HepG2 (cell line): ENCODE results near the gene RSPH4A. TPM values are rescaled to one million over a fixed set of nuclear protein-coding genes. Genes with fewer than 3 reads are reported as not detected.
A peak's percentile ranks its signal among the peaks of the same experiment; 100 is the strongest.

Experiments used
- ATM ChIP-seq: fragments of 450-650 bp; IDR thresholded peaks from 2 replicates; pipeline ENCODE4 v1.7.1; 2017; ENCODE audit warnings: mild to moderate bottlenecking, borderline replicate concordance
- CC2D1A ChIP-seq: sonication (generic); formaldehyde crosslinking; IDR thresholded peaks from 2 replicates; pipeline ENCODE4 v1.8.1; 2023; ENCODE audit warnings: mild to moderate bottlenecking, missing genetic modification reagents
- CREBL2 ChIP-seq: sonication (generic); formaldehyde crosslinking; IDR thresholded peaks from 2 replicates; pipeline ENCODE4 v1.8.1; 2023; ENCODE audit warnings: missing genetic modification reagents, mild to moderate bottlenecking, borderline replicate concordance
- DNMT1 ChIP-seq: sonication (generic); formaldehyde crosslinking; IDR thresholded peaks from 2 replicates; pipeline ENCODE4 v1.5.1; 2020; ENCODE audit warnings: mild to moderate bottlenecking, missing genetic modification reagents
- E2F5 ChIP-seq: sonication (generic); formaldehyde crosslinking; conservative IDR thresholded peaks from 2 replicates; pipeline ENCODE4 v1.4.0; 2020; ENCODE audit warnings: missing genetic modification reagents
- IKZF4 ChIP-seq: sonication (generic); formaldehyde crosslinking; IDR thresholded peaks from 2 replicates; pipeline ENCODE4 v1.5.1; 2020; ENCODE audit warnings: borderline replicate concordance, mild to moderate bottlenecking, low read depth, missing genetic modification reagents; ENCODE audit errors: not compliant biosample characterization
- KMT2A ChIP-seq: sonication (generic); formaldehyde crosslinking; IDR thresholded peaks from 2 replicates; pipeline ENCODE4 v1.4.0; 2020; ENCODE audit warnings: missing genetic modification reagents
- MLXIP ChIP-seq: sonication (generic); formaldehyde crosslinking; IDR thresholded peaks from 2 replicates; pipeline ENCODE4 v1.9.0; 2021; ENCODE audit warnings: missing genetic modification reagents, borderline replicate concordance
- NR2C2 ChIP-seq: sonication (generic); formaldehyde crosslinking; IDR thresholded peaks from 2 replicates; pipeline ENCODE4 v1.4.0; 2020; ENCODE audit warnings: missing genetic modification reagents, mild to moderate bottlenecking, moderate library complexity, borderline replicate concordance
- SNAPC4 ChIP-seq: sonication (generic); formaldehyde crosslinking; IDR thresholded peaks from 2 replicates; pipeline ENCODE4 v1.4.0; 2020; ENCODE audit warnings: mild to moderate bottlenecking, missing genetic modification reagents
- SOX5 ChIP-seq: IDR thresholded peaks from 2 replicates; pipeline ENCODE4 v1.6.1; 2016; ENCODE audit warnings: borderline replicate concordance
- SUZ12 ChIP-seq: fragments of 150-350 bp; IDR thresholded peaks from 2 replicates; pipeline ENCODE4 v1.6.1; 2014; ENCODE audit warnings: low read depth, low read length
- WIZ ChIP-seq: sonication (generic); formaldehyde crosslinking; IDR thresholded peaks from 2 replicates; pipeline ENCODE4 v1.5.1; 2020; ENCODE audit warnings: mild to moderate bottlenecking, missing genetic modification reagents
- ZFP82 ChIP-seq: sonication (generic); formaldehyde crosslinking; IDR thresholded peaks from 2 replicates; pipeline ENCODE4 v1.5.1; 2020; ENCODE audit warnings: mild to moderate bottlenecking, missing genetic modification reagents, borderline replicate concordance
- ZNF333 ChIP-seq: sonication (generic); formaldehyde crosslinking; IDR thresholded peaks from 2 replicates; pipeline ENCODE4 v1.4.0; 2020; ENCODE audit warnings: mild to moderate bottlenecking, missing genetic modification reagents, borderline replicate concordance
- ZNF44 ChIP-seq: sonication (generic); formaldehyde crosslinking; IDR thresholded peaks from 2 replicates; pipeline ENCODE4 v1.5.1; 2020; ENCODE audit warnings: mild to moderate bottlenecking, missing genetic modification reagents
- ZNF460 ChIP-seq: sonication (generic); formaldehyde crosslinking; IDR thresholded peaks from 2 replicates; pipeline ENCODE4 v1.5.1; 2020; ENCODE audit warnings: missing genetic modification reagents, mild to moderate bottlenecking, borderline replicate concordance
- ZNF556 ChIP-seq: sonication (generic); formaldehyde crosslinking; IDR thresholded peaks from 2 replicates; pipeline ENCODE4 v1.4.0; 2020; ENCODE audit warnings: mild to moderate bottlenecking, missing genetic modification reagents, borderline replicate concordance
- ZNF558 ChIP-seq: sonication (generic); formaldehyde crosslinking; IDR thresholded peaks from 2 replicates; pipeline ENCODE4 v1.9.0; 2022; ENCODE audit warnings: mild to moderate bottlenecking, missing genetic modification reagents, borderline replicate concordance
- ZSCAN29 ChIP-seq: sonication (generic); formaldehyde crosslinking; conservative IDR thresholded peaks from 2 replicates; pipeline ENCODE4 v1.4.0; 2020; ENCODE audit warnings: mild to moderate bottlenecking, missing genetic modification reagents
- polyA plus RNA-seq, 8 experiments: library from polyadenylated mRNA; depleted of rRNA in 3 of 8; stranded (reverse) in 7 of 8; unstranded in 1 of 8; fragments of >200 nt; fragmentation: Illumina TruSeq in 4 of 8; extraction: Trizol in 4 of 8; gene quantifications; 2 replicates each; pipeline versions ENCODE4 v1.2.1 to v1.2.3, GENCODE V29; 2011 to 2016; ENCODE audit warnings: low read depth in 4 of 8, missing spikeins in 1 of 8, mixed read lengths in 1 of 8; ENCODE audit not compliant: insufficient read depth in 1 of 8
- total RNA-seq, 5 experiments: library from RNA; depleted of rRNA; stranded (reverse); fragments of >200 nt; fragmentation: Illumina TruSeq; extraction: Trizol; gene quantifications; 2 replicates each; pipeline ENCODE4 v1.2.3, GENCODE V29; 2016; ENCODE audit warnings: low read depth in 1 of 5

RSPH4A gene
- total and polyA plus RNA-seq, 2 of the 13 experiments (the other 11 are each of a cell fraction or from before 2014, with no cell fraction given) = 0.24 to 0.40 TPM

GRCh38 chr6:116680880-116681672 lies 64.8 kb downstream of the RSPH4A start, which contains the start of gene KPNA5 (continued):
- TF ChIP-seq ZNF44 (CRISPR knock-in tag) = peak; percentile 87
- TF ChIP-seq ZNF460 (CRISPR knock-in tag) = no peak
- TF ChIP-seq ZNF333 (CRISPR knock-in tag) = peak; percentile 94; the same call in 1 of the 2 replicates
- TF ChIP-seq ATM = no peak
- peak; percentile 63 for TF ChIP-seq SOX5
- peak; percentile 91 for TF ChIP-seq KMT2A
- no peak for TF ChIP-seq MLXIP
- TF ChIP-seq DNMT1 (CRISPR knock-in tag) = no peak
- peak; percentile 91 for TF ChIP-seq IKZF4 (CRISPR knock-in tag)
- TF ChIP-seq SNAPC4 (CRISPR knock-in tag) = peak; percentile 81; the same call in 1 of the 2 replicates
- TF ChIP-seq SUZ12 = peak; percentile 32; the same call in 1 of the 2 replicates
- TF ChIP-seq E2F5 = 0 out of 2 replicates have a peak, but pooled peaks have one; percentile 41
- no peak for TF ChIP-seq WIZ
- peak; percentile 84; the same call in 1 of the 2 replicates for TF ChIP-seq CREBL2 (CRISPR knock-in tag)
- TF ChIP-seq NR2C2 (CRISPR knock-in tag) = peak; percentile 68
- TF ChIP-seq ZNF556 = peak; percentile 92
- TF ChIP-seq ZSCAN29 (CRISPR knock-in tag) = peak; percentile 45; the same call in 1 of the 2 replicates
- TF ChIP-seq ZNF558 (CRISPR knock-in tag) = peak; percentile 80; the same call in 1 of the 2 replicates
- TF ChIP-seq CC2D1A = no peak
- peak; percentile 85; the same call in 1 of the 2 replicates for TF ChIP-seq ZFP82 (CRISPR knock-in tag)
